ENCODE data around the gene ZNF423. TPM values are rescaled to one million over a fixed set of nuclear protein-coding genes. Genes with fewer than 3 reads are reported as not detected.

Gene ZNF423
- total RNA-seq, 4 donors from 2014 or later = 1.4 to 20.6 (median 4.7) TPM

DNA sequence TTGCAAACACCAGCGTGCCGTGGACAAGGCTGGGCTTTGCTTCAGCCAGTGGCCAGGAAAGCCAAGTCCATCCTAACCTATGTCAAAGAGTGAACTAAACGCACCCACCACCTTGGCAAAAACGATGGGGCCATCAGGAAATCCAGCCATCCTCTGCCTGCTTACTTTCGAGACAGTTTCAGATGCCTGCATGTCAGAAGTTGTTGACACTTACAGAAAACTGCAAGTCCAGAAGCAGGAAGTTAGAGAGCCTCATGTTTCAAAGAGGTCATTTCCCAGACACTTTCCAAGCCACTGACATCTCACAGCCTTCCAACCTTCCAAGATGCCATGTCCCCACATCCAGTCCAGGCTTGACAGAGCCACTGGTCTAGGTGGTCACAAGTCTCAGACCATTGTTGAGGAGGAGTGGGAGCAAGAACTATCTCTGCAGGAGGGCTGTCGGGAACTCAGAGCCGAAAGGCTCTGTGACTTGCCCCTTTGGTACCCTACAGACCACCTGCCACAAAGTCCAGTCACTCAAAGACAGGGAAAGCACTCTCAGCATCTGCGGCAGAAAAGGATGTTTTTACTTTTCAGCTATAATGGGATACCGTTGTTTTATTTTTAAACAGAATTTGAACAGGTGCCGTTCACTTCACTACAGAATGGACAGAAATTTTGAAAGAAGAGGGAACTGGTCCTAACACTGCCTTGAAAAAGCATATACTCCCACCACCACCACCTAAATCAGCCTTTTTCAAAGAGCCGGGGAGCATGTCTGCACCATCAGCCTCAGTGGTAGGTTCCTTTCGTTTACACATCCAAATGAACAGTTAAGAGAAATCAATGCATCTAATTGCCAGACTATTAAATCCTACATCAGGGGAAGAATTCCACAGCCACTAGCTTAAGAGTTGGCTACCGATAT, 5.1 kb downstream of the ZNF423 start:
- Histone ChIP-seq H3K4me3 (no peak overlapping the region), H3K27ac (no peak overlapping the region), H3K9me3 (no peaks in the 10 kb centered on the region), H3K4me1 (peaks cover 0 to 36% (median 2%) of the 10 kb centered on the region in 4 donors), H3K27me3 (no peaks in the 10 kb centered on the region), H3K36me3 (no peaks in the 10 kb centered on the region)
- no peak for DNase-seq
- no peak for TF ChIP-seq CTCF (IDR thresholded peaks at IDR 0.05)
- no peak for TF ChIP-seq POLR2A (IDR thresholded peaks at IDR 0.05)

DNA sequence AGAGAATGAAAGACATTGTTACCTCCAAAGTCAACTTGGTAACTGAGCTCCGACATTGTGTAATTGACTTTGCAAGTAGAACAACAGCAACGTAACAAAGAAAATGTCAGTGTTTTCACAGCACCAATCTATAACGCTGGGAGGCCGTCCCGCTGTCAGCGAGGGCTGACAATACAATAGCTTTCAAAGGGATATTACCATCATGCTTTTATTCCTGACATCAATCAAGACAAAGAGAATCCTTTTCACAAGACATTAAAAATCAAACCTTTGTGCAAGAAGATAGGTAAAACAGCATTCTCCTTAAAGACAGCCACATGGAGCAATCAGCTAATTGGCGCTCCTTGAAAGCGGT, 6.2 kb downstream of the ZNF423 start:
- Histone ChIP-seq H3K27me3 (no peaks in the 10 kb centered on the region), H3K4me3 (no peak overlapping the region), H3K4me1 (peaks cover 0 to 34% (median under 1%) of the 10 kb centered on the region in 4 donors), H3K27ac (no peak overlapping the region), H3K36me3 (no peaks in the 10 kb centered on the region), H3K9me3 (no peaks in the 10 kb centered on the region)
- TF ChIP-seq CTCF (IDR thresholded peaks at IDR 0.05) (no peak), POLR2A (IDR thresholded peaks at IDR 0.05) (no peak)
- no peak for DNase-seq

GRCh38 chr16:49849037-49849753, 6.7 kb downstream of the ZNF423 start:
- no peak overlapping the region for H3K27ac ChIP-seq
- TF ChIP-seq CTCF (IDR thresholded peaks at IDR 0.05) (no peak), POLR2A (IDR thresholded peaks at IDR 0.05) (no peak)

DNA sequence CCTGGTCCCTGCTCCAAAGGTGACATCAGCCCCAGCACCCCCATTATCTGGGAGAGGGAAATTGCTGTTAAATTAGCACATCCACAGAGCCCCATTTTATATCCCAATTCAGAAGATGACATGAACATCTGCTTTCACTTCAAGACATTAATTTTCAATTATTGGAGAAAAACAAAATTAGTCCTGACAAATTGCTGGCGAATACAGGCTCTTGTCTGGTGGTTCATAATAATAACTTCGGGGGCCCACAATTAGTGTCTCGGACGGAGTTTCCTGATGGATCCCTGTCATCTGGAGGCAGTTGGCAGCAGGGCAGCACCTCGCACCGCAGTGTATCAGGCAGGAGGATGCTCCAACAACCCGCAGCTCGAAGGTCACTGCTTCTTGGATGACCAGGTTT, 7.4 kb downstream of the ZNF423 start:
- Histone ChIP-seq H3K4me3 (no peak overlapping the region), H3K9me3 (no peaks in the 10 kb centered on the region), H3K27me3 (no peaks in the 10 kb centered on the region), H3K27ac (no peak overlapping the region), H3K36me3 (no peaks in the 10 kb centered on the region), H3K4me1 (peaks cover 0 to 25% (median 0%) of the 10 kb centered on the region in 4 donors)
- no peak for DNase-seq
- TF ChIP-seq POLR2A (IDR thresholded peaks at IDR 0.05) = no peak
- TF ChIP-seq CTCF (IDR thresholded peaks at IDR 0.05) = no peak

More at GRCh38 chr16:49849037-49849753, 6.7 kb downstream of the ZNF423 start:
- no peaks in the 10 kb centered on the region for H3K9me3 ChIP-seq
- H3K4me1 ChIP-seq = peaks cover 0 to 29% (median 0%) of the 10 kb centered on the region in 4 donors
- no peaks in the 10 kb centered on the region for H3K36me3 ChIP-seq
- H3K27me3 ChIP-seq = no peaks in the 10 kb centered on the region
- no peak overlapping the region for H3K4me3 ChIP-seq
- DNase-seq = no peak

DNA sequence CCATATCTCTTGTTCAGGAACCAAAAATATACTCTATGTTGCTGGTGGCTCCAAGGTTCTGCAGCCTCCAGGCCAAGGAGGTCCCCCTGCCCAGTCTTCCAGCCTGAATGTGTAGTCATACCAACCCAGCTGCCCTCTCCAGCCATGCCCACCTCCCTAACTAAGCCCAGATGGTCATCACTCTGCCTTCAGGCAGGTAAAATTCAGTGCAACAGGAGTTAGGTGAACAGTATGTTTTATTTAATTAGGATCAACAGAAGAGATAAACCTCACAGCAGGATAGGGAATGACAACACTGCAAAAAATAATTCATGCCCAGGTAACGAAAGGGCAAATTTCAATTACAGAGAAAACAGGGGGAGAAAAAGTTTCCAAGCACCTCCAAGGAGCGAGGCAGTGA, 9.1 kb downstream of the ZNF423 start:
- Histone ChIP-seq H3K9me3 (no peaks in the 10 kb centered on the region), H3K4me3 (no peak overlapping the region), H3K27me3 (no peaks in the 10 kb centered on the region), H3K36me3 (no peaks in the 10 kb centered on the region), H3K4me1 (peaks cover 0 to 8% (median 0%) of the 10 kb centered on the region in 4 donors), H3K27ac (no peak overlapping the region)
- no peak for TF ChIP-seq POLR2A (IDR thresholded peaks at IDR 0.05)
- TF ChIP-seq CTCF (IDR thresholded peaks at IDR 0.05) = no peak
- no peak for DNase-seq

Data from Peyer's patch (tissue), 4 donors.